ACHN (cell line): Measurements from ENCODE around the gene KLRC3.
A peak's percentile ranks its signal among the peaks of the same experiment; 100 is the strongest.
"Not testable (repeated sequence)": the region's sequence is repeated elsewhere in the genome, so short reads cannot be mapped to it uniquely, and the experiment has no call there.

Experiments used
- DNase-seq: peaks from one replicate; pipeline ENCODE4 v3.0.0-alpha.2; 2015
- in situ Hi-C: cut with HindIII; loops from 2 replicates; pipeline ENCODE4 v1.10.0; 2017; ENCODE audit warnings: low sequenced_read_pairs, low pct_ligation_motif_present, low pct_unique_long_range_greater_than_20kb

The KLRC3 gene

DNA sequence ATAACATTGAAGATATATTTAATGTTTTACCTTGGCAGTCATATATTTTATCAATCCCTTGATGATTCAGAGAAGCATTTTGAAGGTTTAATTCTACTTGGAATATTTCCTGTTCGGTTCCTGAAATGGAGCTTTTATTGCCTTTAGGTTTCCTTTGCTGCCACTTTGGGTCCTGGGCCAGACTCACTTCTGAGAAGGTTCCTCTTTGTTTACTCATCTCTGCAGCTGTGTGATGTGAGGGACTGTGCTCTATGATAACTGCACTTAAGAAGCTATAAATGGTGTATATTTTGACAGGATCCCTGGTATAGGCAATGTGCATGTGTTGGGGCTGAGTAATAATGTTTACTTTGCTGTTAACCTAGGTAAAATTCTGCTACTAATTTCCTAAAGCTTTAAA is at the start of gene KLRC3:
Gene KLRC3, minus strand, starts transcription at position 262 of the 400 bp plus-strand sequence. Its CDS starts 45 bp downstream, at position 217.
- DNase-seq, in situ Hi-C loops: not testable (repeated sequence)

GRCh38 chr12:10469701-10470100 is 49.3 kb upstream of the KLRC3 start:
- in situ Hi-C loops: no loop called here
- no peak for DNase-seq

DNA sequence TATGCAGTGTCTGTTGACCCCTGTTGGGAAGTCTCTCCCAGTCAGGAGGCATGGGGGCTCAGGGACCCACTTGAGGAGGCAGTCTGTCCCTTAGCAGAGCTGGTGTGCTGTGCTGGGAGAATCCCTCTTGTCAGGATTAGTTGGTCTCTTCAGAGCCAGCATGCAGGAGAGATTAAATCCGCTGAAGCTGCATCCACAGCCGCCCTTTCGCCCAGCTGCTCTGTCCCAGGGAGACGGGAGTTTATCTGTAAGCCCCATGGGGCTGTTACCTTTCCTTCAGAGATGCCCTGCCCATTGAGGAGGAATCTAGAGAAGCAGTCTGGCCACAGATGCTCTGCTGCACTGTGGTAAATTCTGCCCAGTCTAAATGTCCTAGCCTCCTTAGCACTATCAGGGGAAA is 45.9 kb upstream of the KLRC3 start:
- no peak for DNase-seq
- in situ Hi-C loops: no loop called here

- DNase-seq: no peak
- in situ Hi-C loops: no loop called here
These were observed 37.4 kb upstream of the KLRC3 start for GRCh38 chr12:10457760-10458159.

GRCh38 chr12:10456856-10457255 is 36.5 kb upstream of the KLRC3 start:
- DNase-seq: no peak
- in situ Hi-C loops: no loop called here

GRCh38 chr12:10455766-10456165 is 35.4 kb upstream of the KLRC3 start:
- no peak for DNase-seq
- in situ Hi-C loops: no loop called here

DNA sequence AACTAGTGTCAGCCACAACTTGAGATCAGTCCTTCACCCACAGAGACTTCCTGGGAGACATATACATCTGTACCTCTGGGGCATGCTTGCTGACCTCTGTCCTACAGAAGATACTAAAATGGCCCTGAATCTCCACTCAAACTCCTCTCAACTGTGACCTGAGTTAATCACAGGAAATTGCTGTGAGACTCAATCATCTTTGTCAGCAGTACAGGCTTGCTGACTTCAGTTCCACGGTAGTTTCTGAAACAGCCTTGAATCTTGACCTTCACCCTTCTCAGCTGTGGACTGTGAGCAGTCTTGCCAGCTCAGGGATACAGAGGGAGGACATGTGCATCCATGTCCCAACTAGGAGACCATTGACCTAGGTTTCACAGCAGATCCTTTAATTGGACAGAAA is 34.1 kb upstream of the KLRC3 start:
- in situ Hi-C loops: no loop called here
- DNase-seq: peak; percentile 49

GRCh38 chr12:10453156-10453555 is 32.8 kb upstream of the KLRC3 start, which contains the start of gene KLRC1:
TSS of gene KLRC1 (minus strand) at chr12:10453377. CDS start at chr12:10451156, 2,221 bp downstream.
- in situ Hi-C loops: no loop called here
- no peak for DNase-seq

GRCh38 chr12:10448236-10448635 is 27.8 kb upstream of the KLRC3 start:
- DNase-seq: no peak
- in situ Hi-C loops: no loop called here

DNA sequence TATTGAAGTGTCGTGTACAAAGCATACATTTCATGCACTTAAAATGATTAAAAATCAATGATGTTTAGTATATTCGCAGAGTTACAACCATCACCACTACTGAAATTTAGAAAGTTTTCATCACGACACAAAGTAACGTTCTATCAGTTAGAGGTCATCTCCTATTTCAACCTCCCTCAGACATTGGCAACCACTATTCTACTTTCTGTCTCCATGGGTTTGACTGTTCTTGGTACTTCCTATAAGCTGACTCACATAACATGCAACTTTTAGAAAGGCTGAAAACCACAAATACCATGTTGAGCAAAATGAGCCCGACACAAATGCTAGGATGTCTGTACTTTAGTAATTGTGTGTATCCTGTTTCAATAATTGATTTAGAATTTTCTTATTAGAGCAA is 25.7 kb upstream of the KLRC3 start:
- DNase-seq: not testable (repeated sequence)

DNA sequence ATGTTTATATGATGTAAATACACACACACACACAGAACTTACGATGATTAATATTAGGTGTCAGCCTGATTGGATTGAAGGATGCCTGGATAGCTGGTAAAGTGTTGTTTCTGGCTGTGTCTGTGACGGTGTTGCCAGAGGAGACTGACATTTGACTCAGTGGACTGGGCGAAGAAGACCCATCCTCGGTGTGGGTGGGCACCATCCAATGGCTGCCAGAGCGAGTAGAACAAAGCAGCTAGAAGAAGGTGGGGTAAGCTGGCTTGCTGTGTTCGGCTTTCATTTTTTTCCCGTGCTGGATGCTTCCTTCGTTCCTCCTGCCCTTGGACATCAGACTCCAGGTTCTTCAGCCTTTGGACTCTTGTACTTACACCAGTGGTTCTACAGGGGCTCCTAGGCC is 20.7 kb upstream of the KLRC3 start:
- DNase-seq, in situ Hi-C loops: not testable (repeated sequence)

More for the DNA sequence above, 25.7 kb upstream of the KLRC3 start:
- in situ Hi-C loops: not testable (repeated sequence)

- DNase-seq, in situ Hi-C loops: not testable (repeated sequence)
These were observed 19.3 kb upstream of the KLRC3 start for GRCh38 chr12:10439608-10440274.

DNA sequence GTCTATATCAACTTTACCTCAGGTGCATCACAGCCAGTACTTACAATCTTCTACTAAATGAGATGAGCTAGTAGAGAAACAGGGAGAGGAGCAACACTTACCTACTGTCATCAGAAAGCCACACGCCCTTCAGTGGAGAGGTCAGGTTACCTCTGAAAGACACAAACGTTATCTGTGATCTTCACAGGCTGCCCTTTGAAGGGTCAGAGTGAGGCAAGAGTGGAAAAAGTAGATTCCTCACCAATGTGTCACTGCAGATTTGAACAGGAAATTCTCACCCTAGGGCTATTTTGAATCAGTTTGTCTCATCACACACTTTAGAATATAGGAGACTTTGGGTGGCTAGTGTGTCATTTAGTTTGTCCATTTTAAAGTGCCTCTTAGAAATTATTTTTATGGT is 17.2 kb upstream of the KLRC3 start:
- in situ Hi-C loops, DNase-seq: not testable (repeated sequence)

- DNase-seq, in situ Hi-C loops: not testable (repeated sequence)
These were observed 15.4 kb upstream of the KLRC3 start, which contains the start of gene KLRC2 for GRCh38 chr12:10435816-10436215. TSS of gene KLRC2 (minus strand) at chr12:10436010. CDS start at chr12:10435986, 24 bp downstream.

DNA sequence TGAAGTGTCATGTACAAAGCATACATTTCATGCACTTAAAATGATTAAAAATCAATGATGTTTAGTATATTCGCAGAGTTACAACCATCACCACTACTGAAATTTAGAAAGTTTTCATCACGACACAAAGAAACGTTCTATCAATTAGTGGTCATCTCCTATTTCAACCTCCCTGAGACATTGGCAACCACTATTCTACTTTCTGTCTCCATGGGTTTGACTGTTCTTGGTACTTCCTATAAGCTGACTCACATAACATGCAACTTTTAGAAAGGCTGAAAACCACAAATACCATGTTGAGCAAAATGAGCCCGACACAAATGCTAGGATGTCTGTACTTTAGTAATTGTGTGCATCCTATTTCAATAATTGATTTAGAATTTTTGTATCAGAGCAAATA is 10.2 kb upstream of the KLRC3 start:
- DNase-seq, in situ Hi-C loops: not testable (repeated sequence)

DNA sequence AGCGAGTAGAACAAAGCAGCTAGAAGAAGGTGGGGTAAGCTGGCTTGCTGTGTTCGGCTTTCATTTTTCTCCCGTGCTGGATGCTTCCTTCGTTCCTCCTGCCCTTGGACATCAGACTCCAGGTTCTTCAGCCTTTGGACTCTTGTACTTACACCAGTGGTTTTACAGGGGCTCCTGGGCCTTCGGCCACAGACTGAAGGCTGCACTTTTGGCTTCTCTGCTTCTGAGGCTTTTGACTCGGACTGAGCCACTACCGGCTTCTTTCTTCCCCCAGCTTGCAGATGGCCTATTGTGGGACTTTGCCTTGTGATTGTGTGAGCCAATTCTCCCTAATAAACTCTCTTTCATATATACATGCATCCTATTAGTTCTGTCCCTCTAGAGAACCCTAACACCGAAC is 5.5 kb upstream of the KLRC3 start:
- in situ Hi-C loops, DNase-seq: not testable (repeated sequence)

DNA sequence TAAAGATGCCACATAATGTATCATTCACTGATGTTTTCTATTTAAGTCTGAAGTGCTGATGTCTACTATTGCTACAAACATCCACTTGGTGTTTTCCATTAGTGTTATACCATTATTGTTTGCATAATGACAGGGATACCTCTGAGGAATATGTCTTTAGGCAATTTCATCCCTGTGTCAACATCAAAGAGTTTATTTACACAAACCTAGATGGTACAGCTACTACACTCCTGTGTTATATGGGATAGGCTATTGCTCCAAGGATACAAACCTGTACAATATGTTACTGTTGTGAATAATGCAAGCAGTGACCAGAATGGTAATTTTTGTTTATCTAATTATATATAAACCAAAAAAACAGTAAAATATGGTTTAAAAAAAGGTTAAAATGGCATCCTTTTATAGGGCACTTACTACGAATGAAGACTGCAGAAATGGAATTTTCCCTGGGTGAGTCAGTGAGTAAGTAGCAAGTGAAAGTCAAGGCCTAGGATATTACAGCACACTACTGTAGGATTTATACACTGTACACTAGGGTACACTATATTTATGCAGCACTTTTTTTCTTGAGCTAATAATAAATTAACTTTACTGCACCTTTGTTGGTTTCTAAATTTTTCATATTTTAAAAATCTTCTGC is 4.0 kb upstream of the KLRC3 start:
- in situ Hi-C loops: not testable (repeated sequence)
- DNase-seq: peak; percentile 26

- DNase-seq, in situ Hi-C loops: not testable (repeated sequence)
These were observed 1.8 kb upstream of the KLRC3 start for GRCh38 chr12:10422159-10422558.

DNA sequence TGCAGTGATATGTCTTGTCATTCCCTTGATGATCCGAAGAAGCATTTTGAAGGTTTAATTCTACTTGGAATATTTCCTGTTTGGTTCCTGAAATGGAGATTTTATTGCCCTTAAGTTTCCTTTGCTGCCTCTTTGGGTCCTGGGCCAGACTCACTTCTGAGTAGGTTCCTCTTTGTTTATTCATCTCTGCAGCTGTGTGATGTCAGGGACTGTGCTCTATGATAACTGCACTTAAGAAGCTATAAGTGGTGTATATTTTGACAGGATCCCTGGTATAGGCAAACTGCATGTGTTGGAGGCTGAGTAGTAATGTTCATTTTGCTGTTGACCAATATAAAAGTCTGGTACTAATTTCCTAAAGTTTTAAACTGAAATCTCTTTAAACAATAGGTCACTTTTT is 11.0 kb downstream of the KLRC3 start, which contains the start of gene KLRC4:
Gene KLRC4, minus strand, starts transcription at position 366 of the 400 bp plus-strand sequence. Its CDS starts 182 bp downstream, at position 184.
- in situ Hi-C loops: no loop called here
- no peak for DNase-seq

- no peak for DNase-seq
- in situ Hi-C loops: no loop called here
These were observed 11.6 kb downstream of the KLRC3 start for GRCh38 chr12:10408842-10409241.
